Measurements from ENCODE around the gene PKD2L2.
"Not testable (repeated sequence)": the region's sequence is repeated elsewhere in the genome, so short reads cannot be mapped to it uniquely, and the experiment has no call there.

Gene PKD2L2

DNA sequence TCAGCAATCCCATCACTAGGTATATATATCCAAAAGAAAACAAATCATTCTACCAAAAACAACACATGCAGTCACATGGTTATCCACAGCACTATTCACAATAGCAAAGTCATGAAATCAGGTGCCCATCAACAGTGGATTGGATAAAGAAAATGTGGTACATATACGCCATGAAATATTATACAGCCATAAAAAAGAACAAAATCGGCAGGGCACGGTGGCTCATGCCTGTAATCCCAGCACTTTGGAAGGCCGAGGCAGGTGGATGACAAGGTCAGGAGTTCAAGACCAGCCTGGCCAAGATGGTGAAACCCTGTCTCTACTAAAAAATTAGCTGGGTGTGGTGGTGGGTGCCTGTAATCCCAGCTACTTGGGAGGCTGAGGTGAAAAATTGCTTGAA is 55.0 kb downstream of the PKD2L2 start:
- H3K4me1 ChIP-seq (ENCODE audit: control insufficient read depth in 1 of 2, insufficient read depth in 2 of 2, low read length in 2 of 2); H3K27me3 ChIP-seq (ENCODE audit: control insufficient read depth in 1 of 2, insufficient read depth in 2 of 2, low read length in 2 of 2); H3K9me3 ChIP-seq (ENCODE audit: control insufficient read depth in 1 of 2, low read length in 2 of 2); H3K4me3 ChIP-seq (ENCODE audit: low read depth in 1 of 2, low read length in 2 of 2); H3K27ac ChIP-seq (ENCODE audit: low read depth, low read length); H3K9ac ChIP-seq (ENCODE audit: low read depth in 1 of 2, low read length in 2 of 2): not testable (repeated sequence)
- peaks cover 36 to 82% of the 10 kb centered on the region in 2 donors for H3K36me3 ChIP-seq (ENCODE audit: control insufficient read depth in 1 of 2, insufficient read depth in 2 of 2, low read length in 2 of 2)

DNA sequence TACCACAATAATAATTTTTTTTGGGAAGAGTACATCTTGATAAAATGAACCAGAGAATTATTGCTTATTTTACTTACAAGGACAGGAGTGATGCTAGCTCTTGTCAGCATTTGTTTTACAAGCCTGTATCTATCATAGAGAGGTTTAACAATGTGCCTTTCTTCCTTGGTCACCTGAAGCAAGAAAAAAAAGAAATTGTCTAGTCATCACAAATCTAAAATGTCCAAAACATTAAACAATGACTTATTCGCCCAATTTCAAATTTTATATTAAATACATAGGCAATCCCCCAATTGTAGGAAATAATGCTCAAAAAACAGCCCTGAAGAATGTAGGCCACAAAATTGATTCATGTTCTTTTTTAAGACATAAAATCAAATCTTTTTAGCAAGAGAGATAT is 56.6 kb downstream of the PKD2L2 start:
- Histone ChIP-seq H3K27me3 (ENCODE audit: control insufficient read depth in 1 of 2, insufficient read depth in 2 of 2, low read length in 2 of 2) (no peaks in the 10 kb centered on the region), H3K36me3 (ENCODE audit: control insufficient read depth in 1 of 2, insufficient read depth in 2 of 2, low read length in 2 of 2) (peaks cover 30 to 77% of the 10 kb centered on the region in 2 donors), H3K9ac (ENCODE audit: low read depth in 1 of 2, low read length in 2 of 2) (no peak overlapping the region), H3K9me3 (ENCODE audit: control insufficient read depth in 1 of 2, low read length in 2 of 2) (no peaks in the 10 kb centered on the region), H3K4me3 (ENCODE audit: low read depth in 1 of 2, low read length in 2 of 2) (no peak overlapping the region), H3K4me1 (ENCODE audit: control insufficient read depth in 1 of 2, insufficient read depth in 2 of 2, low read length in 2 of 2) (no peaks in the 10 kb centered on the region), H3K27ac (ENCODE audit: low read depth, low read length) (no peak overlapping the region)

DNA sequence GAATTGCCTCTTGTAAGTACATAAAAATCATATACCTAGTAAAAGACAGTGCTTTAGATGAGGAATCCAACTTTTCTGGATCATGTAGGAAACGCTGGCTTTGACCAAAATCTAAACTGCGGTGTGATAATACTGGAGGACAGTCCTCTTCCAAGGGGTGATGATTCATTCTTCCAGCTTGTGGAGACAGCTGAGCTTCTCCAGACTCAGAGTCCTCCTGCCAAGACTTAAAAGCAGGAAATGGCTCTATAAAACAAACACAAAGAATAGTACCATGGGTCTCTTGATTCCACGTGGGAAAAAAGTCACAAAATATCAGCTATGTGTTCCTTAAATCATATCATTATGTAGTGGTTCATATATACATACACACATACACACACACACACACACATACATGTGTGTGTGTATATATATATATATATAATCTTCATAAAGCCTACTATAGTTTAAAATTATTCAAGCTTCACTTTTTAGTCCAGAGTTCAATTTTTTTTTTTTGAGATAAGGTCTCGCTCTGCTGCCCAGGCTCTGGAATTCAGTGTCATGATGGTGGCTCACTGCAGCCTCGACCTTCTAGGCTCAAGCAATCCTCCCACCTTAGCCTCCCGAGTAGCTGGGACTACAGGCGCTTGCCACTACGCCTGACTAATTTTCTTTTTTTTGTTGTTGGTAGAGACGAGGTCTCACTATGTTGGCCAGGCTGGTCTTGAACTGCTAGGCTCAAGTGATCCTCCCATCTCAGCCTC is 65.0 kb downstream of the PKD2L2 start:
- H3K27ac ChIP-seq (ENCODE audit: low read depth, low read length), result no peak overlapping the region
- no peaks in the 10 kb centered on the region for H3K27me3 ChIP-seq (ENCODE audit: control insufficient read depth in 1 of 2, insufficient read depth in 2 of 2, low read length in 2 of 2)

DNA sequence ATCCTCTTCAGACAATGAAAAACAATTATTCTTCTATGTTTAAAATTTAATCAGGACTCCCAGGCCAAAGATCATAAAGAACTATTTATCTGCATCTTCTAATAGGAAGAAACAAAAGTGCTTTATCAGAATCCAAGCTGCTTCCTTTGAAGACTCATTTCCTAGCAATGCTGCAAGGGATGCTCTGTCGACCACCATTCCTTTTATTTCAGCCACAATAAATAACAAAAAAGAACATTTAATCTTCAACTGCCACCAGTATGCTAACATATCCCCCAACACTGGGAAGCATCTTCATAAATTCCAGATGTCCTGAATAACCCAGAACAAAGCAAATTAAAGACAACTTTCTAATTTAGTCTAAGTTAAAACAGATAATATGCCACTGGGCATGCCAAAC is 68.7 kb downstream of the PKD2L2 start:
- H3K36me3 ChIP-seq (ENCODE audit: control insufficient read depth in 1 of 2, insufficient read depth in 2 of 2, low read length in 2 of 2), result peaks cover 6 to 38% of the 10 kb centered on the region in 2 donors
- H3K9me3 ChIP-seq (ENCODE audit: control insufficient read depth in 1 of 2, low read length in 2 of 2), result no peaks in the 10 kb centered on the region

More for the DNA sequence above, 65.0 kb downstream of the PKD2L2 start:
- Histone ChIP-seq H3K9me3 (ENCODE audit: control insufficient read depth in 1 of 2, low read length in 2 of 2) (no peaks in the 10 kb centered on the region), H3K36me3 (ENCODE audit: control insufficient read depth in 1 of 2, insufficient read depth in 2 of 2, low read length in 2 of 2) (peaks cover 6 to 31% of the 10 kb centered on the region in 2 donors), H3K4me3 (ENCODE audit: low read depth in 1 of 2, low read length in 2 of 2) (no peak overlapping the region), H3K4me1 (ENCODE audit: control insufficient read depth in 1 of 2, insufficient read depth in 2 of 2, low read length in 2 of 2) (no peaks in the 10 kb centered on the region), H3K9ac (ENCODE audit: low read depth in 1 of 2, low read length in 2 of 2) (no peak overlapping the region)

DNA sequence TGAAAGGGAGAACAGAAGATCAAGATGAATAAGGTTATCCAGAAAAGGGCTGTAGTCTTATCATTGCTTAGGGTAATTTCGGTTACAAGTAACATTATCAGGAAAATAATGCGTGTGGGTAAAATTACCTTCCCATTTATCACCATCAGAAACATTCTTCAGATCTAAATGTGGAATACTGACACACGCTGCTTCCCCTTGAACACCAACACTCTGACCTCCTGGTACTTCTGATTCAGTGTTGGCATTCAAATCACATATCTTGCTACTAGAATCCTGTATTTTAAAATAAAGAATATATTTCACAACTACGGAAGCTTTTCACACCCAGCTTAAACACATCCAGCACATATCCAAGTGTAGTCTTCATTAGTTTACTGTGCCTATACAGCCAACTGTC is 70.2 kb downstream of the PKD2L2 start:
- Histone ChIP-seq H3K27ac (ENCODE audit: low read depth, low read length) (no peak overlapping the region), H3K9me3 (ENCODE audit: control insufficient read depth in 1 of 2, low read length in 2 of 2) (no peaks in the 10 kb centered on the region), H3K4me1 (ENCODE audit: control insufficient read depth in 1 of 2, insufficient read depth in 2 of 2, low read length in 2 of 2) (no peaks in the 10 kb centered on the region), H3K27me3 (ENCODE audit: control insufficient read depth in 1 of 2, insufficient read depth in 2 of 2, low read length in 2 of 2) (no peaks in the 10 kb centered on the region), H3K9ac (ENCODE audit: low read depth in 1 of 2, low read length in 2 of 2) (no peak overlapping the region), H3K4me3 (ENCODE audit: low read depth in 1 of 2, low read length in 2 of 2) (no peak overlapping the region), H3K36me3 (ENCODE audit: control insufficient read depth in 1 of 2, insufficient read depth in 2 of 2, low read length in 2 of 2) (peaks cover 6 to 35% of the 10 kb centered on the region in 2 donors)

More for the DNA sequence above, 68.7 kb downstream of the PKD2L2 start:
- Histone ChIP-seq H3K4me1 (ENCODE audit: control insufficient read depth in 1 of 2, insufficient read depth in 2 of 2, low read length in 2 of 2) (no peaks in the 10 kb centered on the region), H3K27me3 (ENCODE audit: control insufficient read depth in 1 of 2, insufficient read depth in 2 of 2, low read length in 2 of 2) (no peaks in the 10 kb centered on the region), H3K27ac (ENCODE audit: low read depth, low read length) (no peak overlapping the region), H3K4me3 (ENCODE audit: low read depth in 1 of 2, low read length in 2 of 2) (no peak overlapping the region), H3K9ac (ENCODE audit: low read depth in 1 of 2, low read length in 2 of 2) (no peak overlapping the region)

DNA sequence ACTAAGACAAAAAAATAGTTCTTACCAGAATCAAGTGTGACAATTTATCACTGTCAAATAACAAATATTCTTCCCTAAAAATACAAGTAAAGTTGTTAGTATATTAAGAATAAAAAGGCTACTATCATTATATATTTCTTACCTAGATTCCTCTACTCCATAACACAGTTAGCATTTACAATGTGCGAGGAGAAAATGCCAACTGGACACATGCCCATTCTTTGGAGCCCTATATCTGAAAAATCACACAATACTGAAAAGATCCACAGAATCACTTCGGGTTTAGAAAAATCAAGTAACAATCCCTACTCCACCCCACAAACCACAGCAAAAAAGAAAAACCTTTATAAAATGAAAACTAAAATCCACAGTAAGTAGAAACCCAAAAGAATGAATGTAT is 70.9 kb downstream of the PKD2L2 start:
- no peak overlapping the region for H3K27ac ChIP-seq (ENCODE audit: low read depth, low read length)
- H3K4me1 ChIP-seq (ENCODE audit: control insufficient read depth in 1 of 2, insufficient read depth in 2 of 2, low read length in 2 of 2), result no peaks in the 10 kb centered on the region
- no peak overlapping the region for H3K4me3 ChIP-seq (ENCODE audit: low read depth in 1 of 2, low read length in 2 of 2)
- no peak overlapping the region for H3K9ac ChIP-seq (ENCODE audit: low read depth in 1 of 2, low read length in 2 of 2)
- H3K9me3 ChIP-seq (ENCODE audit: control insufficient read depth in 1 of 2, low read length in 2 of 2), result no peaks in the 10 kb centered on the region
- H3K27me3 ChIP-seq (ENCODE audit: control insufficient read depth in 1 of 2, insufficient read depth in 2 of 2, low read length in 2 of 2), result no peaks in the 10 kb centered on the region
- H3K36me3 ChIP-seq (ENCODE audit: control insufficient read depth in 1 of 2, insufficient read depth in 2 of 2, low read length in 2 of 2), result peaks cover 6 to 37% of the 10 kb centered on the region in 2 donors

DNA sequence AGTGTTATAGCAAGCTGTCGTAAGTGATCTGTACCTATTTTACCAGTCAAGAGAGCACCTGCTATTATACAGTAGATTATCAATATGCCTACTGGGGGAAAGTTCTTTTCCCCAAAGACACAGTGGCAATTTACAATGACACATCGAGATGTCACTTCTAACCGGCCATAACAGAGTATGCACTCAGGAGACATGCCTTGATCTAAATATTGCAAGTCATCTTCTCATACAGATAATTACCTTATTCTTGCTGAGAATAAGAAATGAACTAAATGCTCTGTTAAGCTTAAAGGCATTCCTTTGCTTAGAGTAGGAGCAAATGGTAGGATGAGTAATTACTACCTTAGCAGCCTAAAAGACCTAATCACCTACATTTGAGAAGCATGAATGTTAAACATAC is 71.6 kb downstream of the PKD2L2 start:
- Histone ChIP-seq H3K4me1 (ENCODE audit: control insufficient read depth in 1 of 2, insufficient read depth in 2 of 2, low read length in 2 of 2) (no peaks in the 10 kb centered on the region), H3K36me3 (ENCODE audit: control insufficient read depth in 1 of 2, insufficient read depth in 2 of 2, low read length in 2 of 2) (peaks cover 6 to 43% of the 10 kb centered on the region in 2 donors), H3K9me3 (ENCODE audit: control insufficient read depth in 1 of 2, low read length in 2 of 2) (no peaks in the 10 kb centered on the region), H3K27me3 (ENCODE audit: control insufficient read depth in 1 of 2, insufficient read depth in 2 of 2, low read length in 2 of 2) (no peaks in the 10 kb centered on the region), H3K9ac (ENCODE audit: low read depth in 1 of 2, low read length in 2 of 2) (no peak overlapping the region), H3K27ac (ENCODE audit: low read depth, low read length) (no peak overlapping the region), H3K4me3 (ENCODE audit: low read depth in 1 of 2, low read length in 2 of 2) (no peak overlapping the region)

DNA sequence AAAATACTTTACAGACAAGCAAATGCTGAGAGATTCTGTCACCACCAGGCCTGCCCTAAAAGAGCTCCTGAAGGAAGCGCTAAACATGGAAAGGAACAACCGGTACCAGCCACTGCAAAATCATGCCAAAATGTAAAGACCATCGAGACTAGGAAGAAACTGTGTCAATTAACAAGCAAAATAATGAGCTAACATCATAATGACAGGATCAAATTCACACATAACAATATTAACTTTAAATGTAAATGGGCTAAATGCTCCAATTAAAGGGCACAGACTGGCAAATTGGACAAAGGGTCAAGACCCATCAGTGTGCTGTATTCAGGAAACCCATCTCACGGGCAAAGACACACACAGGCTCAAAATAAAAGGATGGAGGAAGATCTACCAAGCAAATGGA is 81.1 kb downstream of the PKD2L2 start:
- H3K4me1 ChIP-seq (ENCODE audit: control insufficient read depth in 1 of 2, insufficient read depth in 2 of 2, low read length in 2 of 2); H3K4me3 ChIP-seq (ENCODE audit: low read depth in 1 of 2, low read length in 2 of 2); H3K27ac ChIP-seq (ENCODE audit: low read depth, low read length); H3K27me3 ChIP-seq (ENCODE audit: control insufficient read depth in 1 of 2, insufficient read depth in 2 of 2, low read length in 2 of 2); H3K9me3 ChIP-seq (ENCODE audit: control insufficient read depth in 1 of 2, low read length in 2 of 2); H3K9ac ChIP-seq (ENCODE audit: low read depth in 1 of 2, low read length in 2 of 2): not testable (repeated sequence)
- H3K36me3 ChIP-seq (ENCODE audit: control insufficient read depth in 1 of 2, insufficient read depth in 2 of 2, low read length in 2 of 2), result peaks cover 0 to 15% of the 10 kb centered on the region in 2 donors

DNA sequence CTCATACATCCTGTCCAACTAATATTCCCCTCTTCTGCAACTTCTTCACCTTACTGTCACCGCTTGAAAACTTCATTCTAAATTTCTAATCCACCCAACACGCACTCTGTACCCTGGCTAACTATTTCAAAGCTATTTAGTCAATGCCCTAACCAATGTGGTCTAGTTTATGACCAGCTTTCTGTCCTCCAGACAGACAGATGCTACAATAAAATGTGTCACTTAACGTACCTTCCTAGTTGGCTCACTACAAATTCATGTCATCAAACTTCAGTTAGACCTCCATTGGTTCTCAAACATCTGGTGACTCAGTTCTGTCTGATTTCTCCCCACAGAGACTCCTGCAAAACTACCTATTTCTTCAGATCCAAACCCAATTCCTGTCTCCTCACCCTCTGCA is 86.0 kb downstream of the PKD2L2 start:
- H3K9me3 ChIP-seq (ENCODE audit: control insufficient read depth in 1 of 2, low read length in 2 of 2), result no peaks in the 10 kb centered on the region
- H3K4me3 ChIP-seq (ENCODE audit: low read depth in 1 of 2, low read length in 2 of 2), result no peak overlapping the region
- H3K9ac ChIP-seq (ENCODE audit: low read depth in 1 of 2, low read length in 2 of 2), result no peak overlapping the region
- peaks cover 6 to 15% of the 10 kb centered on the region in 2 donors for H3K36me3 ChIP-seq (ENCODE audit: control insufficient read depth in 1 of 2, insufficient read depth in 2 of 2, low read length in 2 of 2)
- no peak overlapping the region for H3K27ac ChIP-seq (ENCODE audit: low read depth, low read length)
- no peaks in the 10 kb centered on the region for H3K27me3 ChIP-seq (ENCODE audit: control insufficient read depth in 1 of 2, insufficient read depth in 2 of 2, low read length in 2 of 2)
- H3K4me1 ChIP-seq (ENCODE audit: control insufficient read depth in 1 of 2, insufficient read depth in 2 of 2, low read length in 2 of 2), result no peaks in the 10 kb centered on the region

DNA sequence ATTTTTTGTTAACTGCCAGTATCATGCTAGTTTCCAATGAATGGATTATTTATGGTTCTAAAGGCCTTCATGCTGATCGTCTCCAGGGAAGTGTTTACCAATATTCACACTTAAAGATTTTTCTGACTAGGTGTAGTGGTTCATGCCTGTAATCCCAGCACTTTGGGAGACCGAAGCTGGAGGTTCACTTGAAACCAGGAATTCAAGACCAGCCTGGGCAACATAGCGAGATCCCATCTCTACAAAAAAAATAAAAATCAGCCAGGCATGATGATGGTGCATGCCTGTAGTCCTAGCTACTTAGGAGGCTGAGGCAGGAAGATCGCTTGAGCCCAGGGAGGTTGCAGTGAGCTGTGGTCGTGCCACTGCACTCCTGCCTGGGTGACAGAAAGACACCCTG is 100.2 kb downstream of the PKD2L2 start:
- H3K27me3 ChIP-seq (ENCODE audit: control insufficient read depth in 1 of 2, insufficient read depth in 2 of 2, low read length in 2 of 2), result no peaks in the 10 kb centered on the region
- no peaks in the 10 kb centered on the region for H3K9me3 ChIP-seq (ENCODE audit: control insufficient read depth in 1 of 2, low read length in 2 of 2)
- peaks cover 4 to 10% of the 10 kb centered on the region in 2 donors for H3K36me3 ChIP-seq (ENCODE audit: control insufficient read depth in 1 of 2, insufficient read depth in 2 of 2, low read length in 2 of 2)
- H3K9ac ChIP-seq (ENCODE audit: low read depth in 1 of 2, low read length in 2 of 2), result no peak overlapping the region
- H3K4me3 ChIP-seq (ENCODE audit: low read depth in 1 of 2, low read length in 2 of 2), result no peak overlapping the region
- no peak overlapping the region for H3K27ac ChIP-seq (ENCODE audit: low read depth, low read length)
- H3K4me1 ChIP-seq (ENCODE audit: control insufficient read depth in 1 of 2, insufficient read depth in 2 of 2, low read length in 2 of 2), result no peaks in the 10 kb centered on the region
